ENCODE results near the gene ANKS1B. TPM values are rescaled to one million over a fixed set of nuclear protein-coding genes. Genes with fewer than 3 reads are reported as not detected.
"Not testable (repeated sequence)": the region's sequence is repeated elsewhere in the genome, so short reads cannot be mapped to it uniquely, and the experiment has no call there.

Gene ANKS1B
- total RNA-seq, 1 experiment from 2014 or later, result 0.54 TPM

GRCh38 chr12:98968896-98969295 is 1015.8 kb downstream of the ANKS1B start (continued):
- no peak for TF ChIP-seq ZFX (IDR thresholded peaks at IDR 0.05)

- CTCF ChIA-PET, result interaction anchor here (0.8 to 1.4 kb wide), 2 partner anchors 17 to 41 kb away, joined by 4 to 6 read pairs; no protein-coding TSS in a partner anchor
- RAD21 ChIA-PET (ENCODE audit: low non-redundant PET in 1 of 2, low total read pairs in 2 of 2, uncharacterized antibody in 2 of 2, unreplicated experiment in 2 of 2), result not testable (repeated sequence)
Observed at GRCh38 chr12:98957135-98957534, 1027.6 kb downstream of the ANKS1B start.

GRCh38 chr12:98955284-98955683 is 1029.5 kb downstream of the ANKS1B start:
- no peaks in the 10 kb centered on the region for H3K79me2 ChIP-seq (ENCODE audit: insufficient read depth, low read length)
- H3K36me3 ChIP-seq (ENCODE audit: control insufficient read depth in 1 of 2, insufficient read depth in 2 of 2, low read length in 2 of 2), result no peaks in the 10 kb centered on the region
- no peaks in the 10 kb centered on the region for H3K4me1 ChIP-seq (ENCODE audit: control insufficient read depth in 1 of 2, insufficient read depth in 2 of 2, low read length in 2 of 2)
- POLR2A ChIA-PET, result no interaction called here
- DNase-seq (ENCODE audit: low read depth, low spot score) (peak; percentile 27), ATAC-seq (peak; percentile 96)
- H3K4me2 ChIP-seq (ENCODE audit: low read length), result no peak overlapping the region
- no peak overlapping the region for H3K4me3 ChIP-seq (replicated peaks in 1 of 2; ENCODE audit: low read depth in 1 of 2, low read length in 2 of 2)
- no peak overlapping the region for H2AFZ ChIP-seq (ENCODE audit: low read depth, low read length, poor library complexity, severe bottlenecking)
- intact Hi-C loops (cut with micrococcal nuclease), result loop anchor here (2.0 kb wide), 1 partner anchor 44 kb away; no protein-coding TSS in a partner anchor
- no TSS peak for BruUV-seq (replicated peaks)
- RAD21 ChIA-PET (ENCODE audit: low non-redundant PET in 1 of 2, low total read pairs in 2 of 2, uncharacterized antibody in 2 of 2, unreplicated experiment in 2 of 2), result no interaction called here
- no peak overlapping the region for H3K27ac ChIP-seq (ENCODE audit: low read depth, low read length)
- CTCF ChIA-PET, result interaction anchor here (1.8 kb wide), 1 partner anchor 43 kb away, joined by 13 read pairs; no protein-coding TSS in a partner anchor
- no peaks in the 10 kb centered on the region for H3K9me3 ChIP-seq (ENCODE audit: control insufficient read depth in 1 of 2, insufficient read depth in 1 of 2, low read depth in 1 of 2, low read length in 2 of 2)
- H3K9me2 ChIP-seq (ENCODE audit: insufficient read depth), result no peaks in the 10 kb centered on the region
- no peak overlapping the region for H3K9ac ChIP-seq (ENCODE audit: low read length)
- TF ChIP-seq JUND (IDR thresholded peaks at IDR 0.05), result no peak
- TF ChIP-seq ELF1 (IDR thresholded peaks at IDR 0.05; ENCODE audit: borderline replicate concordance, low read depth), result no peak
- no peak for TF ChIP-seq ZBTB33 (IDR thresholded peaks at IDR 0.05; ENCODE audit: extremely low read depth, insufficient replicate concordance, low read length)
- peak; percentile 25; the same call in 1 of the 2 replicates for TF ChIP-seq RAD21 (IDR thresholded peaks at IDR 0.05; ENCODE audit: low read depth)
- peak; percentile 23 to 51 (median 42); a peak in 5 of 6 replicates for TF ChIP-seq CTCF (IDR thresholded peaks at IDR 0.05 in 2 of 3, conservative IDR thresholded peaks at IDR 0.05 in 1 of 3; ENCODE audit: borderline replicate concordance in 1 of 3, insufficient read depth in 1 of 3, low read depth in 2 of 3, low read length in 2 of 3)
- no peak for TF ChIP-seq YY1 (IDR thresholded peaks at IDR 0.05; ENCODE audit: extremely low read depth, insufficient replicate concordance, low read depth, low read length)
- TF ChIP-seq ZNF274 (IDR thresholded peaks at IDR 0.05; ENCODE audit: low read depth, low read length), result no peak
- no peak for TF ChIP-seq CEBPB (IDR thresholded peaks at IDR 0.05; ENCODE audit: low read depth)
- TF ChIP-seq MAX (IDR thresholded peaks at IDR 0.05), result no peak
- no peak for TF ChIP-seq EZH2phosphoT487 (IDR thresholded peaks at IDR 0.05; ENCODE audit: borderline replicate concordance)
- no peak for TF ChIP-seq EZH2 (IDR thresholded peaks at IDR 0.05)
- H4K20me1 ChIP-seq (ENCODE audit: insufficient read depth), result no peaks in the 10 kb centered on the region
- peaks cover 7% of the 10 kb centered on the region; the same call in 1 of the 2 replicates for H3K27me3 ChIP-seq (ENCODE audit: insufficient read depth, low read length)

More at GRCh38 chr12:98957135-98957534, 1027.6 kb downstream of the ANKS1B start:
- DNase-seq (ENCODE audit: low read depth, low spot score); H2AFZ ChIP-seq (ENCODE audit: low read depth, low read length, poor library complexity, severe bottlenecking); H4K20me1 ChIP-seq (ENCODE audit: insufficient read depth); H3K9me2 ChIP-seq (ENCODE audit: insufficient read depth); H3K9me3 ChIP-seq (ENCODE audit: control insufficient read depth in 1 of 2, insufficient read depth in 1 of 2, low read depth in 1 of 2, low read length in 2 of 2); H3K27me3 ChIP-seq (ENCODE audit: insufficient read depth, low read length); H3K79me2 ChIP-seq (ENCODE audit: insufficient read depth, low read length); H3K27ac ChIP-seq (ENCODE audit: low read depth, low read length); intact Hi-C loops (cut with micrococcal nuclease); H3K9ac ChIP-seq (ENCODE audit: low read length); H3K36me3 ChIP-seq (ENCODE audit: control insufficient read depth in 1 of 2, insufficient read depth in 2 of 2, low read length in 2 of 2); H3K4me1 ChIP-seq (ENCODE audit: control insufficient read depth in 1 of 2, insufficient read depth in 2 of 2, low read length in 2 of 2); BruUV-seq (replicated peaks); H3K4me2 ChIP-seq (ENCODE audit: low read length); ATAC-seq; H3K4me3 ChIP-seq (replicated peaks in 1 of 2; ENCODE audit: low read depth in 1 of 2, low read length in 2 of 2): not testable (repeated sequence)
- POLR2A ChIA-PET, result interaction anchor here (1.4 kb wide), 1 partner anchor 27 kb away, joined by 3 read pairs; no protein-coding TSS in a partner anchor

Measured in HCT116 (cell line).